ENCODE data around the gene FNDC3A.
"Not testable (repeated sequence)": the region's sequence is repeated elsewhere in the genome, so short reads cannot be mapped to it uniquely, and the experiment has no call there.

Gene FNDC3A

GRCh38 chr13:48976576-48977285, 1.0 kb downstream of the FNDC3A start:
- peak; percentile 69 for DNase-seq

- no peak for DNase-seq
Measured at GRCh38 chr13:48977286-48977625, 1.5 kb downstream of the FNDC3A start.

GRCh38 chr13:48977973-48978372, 2.3 kb downstream of the FNDC3A start:
- DNase-seq: no peak

GRCh38 chr13:48978942-48979601, 3.4 kb downstream of the FNDC3A start:
- DNase-seq: no peak

- no peak for DNase-seq
Measured at GRCh38 chr13:48979892-48980291, 4.2 kb downstream of the FNDC3A start.

GRCh38 chr13:48983331-48983730, 7.6 kb downstream of the FNDC3A start:
- no peak for DNase-seq

- DNase-seq: no peak
Measured at GRCh38 chr13:48985756-48986155, 10.0 kb downstream of the FNDC3A start.

GRCh38 chr13:48990900-48991299, 15.2 kb downstream of the FNDC3A start:
- no peak for DNase-seq

GRCh38 chr13:48993150-48993549, 17.4 kb downstream of the FNDC3A start:
- DNase-seq: no peak

- no peak for DNase-seq
Measured at GRCh38 chr13:48994706-48995105, 19.0 kb downstream of the FNDC3A start.

GRCh38 chr13:48998641-48999292, 23.1 kb downstream of the FNDC3A start:
- no peak for DNase-seq

- DNase-seq: no peak
Measured at GRCh38 chr13:49000247-49000646, 24.5 kb downstream of the FNDC3A start.

- not testable (repeated sequence) for DNase-seq
Measured at GRCh38 chr13:49018986-49019635, 43.4 kb downstream of the FNDC3A start.

GRCh38 chr13:49020328-49020727, 44.6 kb downstream of the FNDC3A start:
- DNase-seq: no peak

- no peak for DNase-seq
Measured at GRCh38 chr13:49020940-49021553, 45.3 kb downstream of the FNDC3A start.

GRCh38 chr13:49021953-49022352, 46.2 kb downstream of the FNDC3A start:
- no peak for DNase-seq

GRCh38 chr13:49022472-49023144, 46.9 kb downstream of the FNDC3A start:
- DNase-seq: no peak

GRCh38 chr13:49023431-49023830, 47.7 kb downstream of the FNDC3A start:
- DNase-seq: no peak

GRCh38 chr13:49026851-49027250, 51.1 kb downstream of the FNDC3A start:
- DNase-seq: no peak

- DNase-seq: no peak
Measured at GRCh38 chr13:49029570-49029969, 53.9 kb downstream of the FNDC3A start.

- DNase-seq: no peak
Measured at GRCh38 chr13:49030213-49030612, 54.5 kb downstream of the FNDC3A start.

GRCh38 chr13:49040872-49041271, 65.2 kb downstream of the FNDC3A start:
- DNase-seq: no peak

GRCh38 chr13:49042476-49042875, 66.8 kb downstream of the FNDC3A start:
- no peak for DNase-seq

Data from cortex of kidney (tissue), 1 donor.